Cardiac muscle cell (in vitro differentiated cells and primary cell): ENCODE data around the gene CTIF. TPM values are rescaled to one million over a fixed set of nuclear protein-coding genes. Genes with fewer than 3 reads are reported as not detected.

Experiments used
- DNase-seq, 2 donors: peaks; one replicate each; pipeline versions ENCODE4 v3.0.0 to v3.0.0-alpha.2; 2010 to 2017; ENCODE audit warnings: low read depth in 1 of 2, low spot score in 1 of 2
- H3K27ac ChIP-seq: fragments of 200-600 bp; sonication (generic); 2 replicates; pipeline ENCODE4 v1.5.1; 2016
- H3K27me3 ChIP-seq: fragments of 200-600 bp; sonication (generic); 2 replicates; pipeline ENCODE4 v1.6.0; 2016; ENCODE audit warnings: control low read depth
- H3K36me3 ChIP-seq: fragments of 200-600 bp; sonication (generic); 2 replicates; pipeline ENCODE4 v1.5.1; 2016; ENCODE audit warnings: control low read depth
- H3K4me1 ChIP-seq: fragments of 200-600 bp; sonication (generic); 2 replicates; pipeline ENCODE4 v1.8.1; 2017; ENCODE audit warnings: low read depth, mild to moderate bottlenecking, mixed run types
- H3K4me3 ChIP-seq: fragments of 200-600 bp; sonication (generic); 2 replicates; pipeline ENCODE4 v1.5.1; 2016; ENCODE audit warnings: mild to moderate bottlenecking
- H3K9me3 ChIP-seq: fragments of 200-600 bp; sonication (generic); 2 replicates; pipeline ENCODE4 v1.5.1; 2017; ENCODE audit warnings: low read depth, mild to moderate bottlenecking, control low read depth
- polyA plus RNA-seq: library from polyadenylated mRNA; unstranded; fragments of >200 nt; fragmentation: Nextera tagmentation; extraction: Ambion mirVana; gene quantifications from 2 replicates; pipeline ENCODE4 v1.2.1, GENCODE V29; 2016
- total RNA-seq: library from RNA; depleted of rRNA; stranded (reverse); fragments of >200 nt; gene quantifications from 2 replicates; pipeline ENCODE4 v1.2.3, GENCODE V29; 2016
- TF ChIP-seq, protein P1 (sequence below): IDR thresholded peaks from 2 replicates; pipeline ENCODE4 v1.5.1; 2012; ENCODE audit warnings: low read depth, mild to moderate bottlenecking, low read length

The CTIF gene
- total and polyA plus RNA-seq, 2 experiments from 2014 or later = 16.5 to 22.0 TPM

GRCh38 chr18:48896875-48897511 is 358.2 kb downstream of the CTIF start:
- peaks cover 9% of the 10 kb centered on the region for H3K4me1 ChIP-seq
- TF ChIP-seq, protein P1, sequence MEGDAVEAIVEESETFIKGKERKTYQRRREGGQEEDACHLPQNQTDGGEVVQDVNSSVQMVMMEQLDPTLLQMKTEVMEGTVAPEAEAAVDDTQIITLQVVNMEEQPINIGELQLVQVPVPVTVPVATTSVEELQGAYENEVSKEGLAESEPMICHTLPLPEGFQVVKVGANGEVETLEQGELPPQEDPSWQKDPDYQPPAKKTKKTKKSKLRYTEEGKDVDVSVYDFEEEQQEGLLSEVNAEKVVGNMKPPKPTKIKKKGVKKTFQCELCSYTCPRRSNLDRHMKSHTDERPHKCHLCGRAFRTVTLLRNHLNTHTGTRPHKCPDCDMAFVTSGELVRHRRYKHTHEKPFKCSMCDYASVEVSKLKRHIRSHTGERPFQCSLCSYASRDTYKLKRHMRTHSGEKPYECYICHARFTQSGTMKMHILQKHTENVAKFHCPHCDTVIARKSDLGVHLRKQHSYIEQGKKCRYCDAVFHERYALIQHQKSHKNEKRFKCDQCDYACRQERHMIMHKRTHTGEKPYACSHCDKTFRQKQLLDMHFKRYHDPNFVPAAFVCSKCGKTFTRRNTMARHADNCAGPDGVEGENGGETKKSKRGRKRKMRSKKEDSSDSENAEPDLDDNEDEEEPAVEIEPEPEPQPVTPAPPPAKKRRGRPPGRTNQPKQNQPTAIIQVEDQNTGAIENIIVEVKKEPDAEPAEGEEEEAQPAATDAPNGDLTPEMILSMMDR = peak; percentile 4
- H3K27me3 ChIP-seq = no peaks in the 10 kb centered on the region
- peak overlapping the region; percentile 50 for H3K27ac ChIP-seq
- peak in 1 of 2 donors; percentile 52 for DNase-seq
- no peaks in the 10 kb centered on the region for H3K9me3 ChIP-seq
- H3K36me3 ChIP-seq = no peaks in the 10 kb centered on the region
- no peak overlapping the region for H3K4me3 ChIP-seq

GRCh38 chr18:48897531-48897930 is 358.7 kb downstream of the CTIF start:
- TF ChIP-seq, protein P1 = no peak
- Histone ChIP-seq H3K4me3 (no peak overlapping the region), H3K9me3 (no peaks in the 10 kb centered on the region), H3K27me3 (no peaks in the 10 kb centered on the region), H3K27ac (peak overlapping the region; percentile 50), H3K36me3 (no peaks in the 10 kb centered on the region), H3K4me1 (peaks cover 9% of the 10 kb centered on the region)
- DNase-seq = peak in 1 of 2 donors; percentile 43

DNA sequence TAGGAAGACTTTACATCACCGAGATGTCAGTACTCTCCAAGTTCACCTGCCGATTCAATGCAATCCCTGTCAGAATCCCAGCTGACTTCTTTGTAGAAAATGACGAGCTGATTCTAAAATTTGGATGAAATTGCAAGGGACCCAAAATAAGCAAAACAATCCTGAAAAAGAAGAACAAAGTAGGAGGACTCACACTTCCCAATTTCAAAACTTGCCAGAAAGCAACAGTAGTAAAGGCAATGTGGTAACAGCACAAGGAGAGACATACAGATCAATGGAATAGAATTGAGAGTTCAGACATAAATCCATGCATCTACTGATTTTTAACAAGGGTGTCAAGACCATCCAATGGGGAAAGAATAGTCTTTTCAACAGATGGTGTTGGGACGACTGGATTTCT is 359.7 kb downstream of the CTIF start:
- no peak overlapping the region for H3K4me3 ChIP-seq
- no peaks in the 10 kb centered on the region for H3K9me3 ChIP-seq
- H3K27ac ChIP-seq = no peak overlapping the region
- no peaks in the 10 kb centered on the region for H3K27me3 ChIP-seq
- TF ChIP-seq, protein P1 = no peak
- H3K4me1 ChIP-seq = peaks cover 3% of the 10 kb centered on the region
- no peaks in the 10 kb centered on the region for H3K36me3 ChIP-seq
- no peak for DNase-seq

DNA sequence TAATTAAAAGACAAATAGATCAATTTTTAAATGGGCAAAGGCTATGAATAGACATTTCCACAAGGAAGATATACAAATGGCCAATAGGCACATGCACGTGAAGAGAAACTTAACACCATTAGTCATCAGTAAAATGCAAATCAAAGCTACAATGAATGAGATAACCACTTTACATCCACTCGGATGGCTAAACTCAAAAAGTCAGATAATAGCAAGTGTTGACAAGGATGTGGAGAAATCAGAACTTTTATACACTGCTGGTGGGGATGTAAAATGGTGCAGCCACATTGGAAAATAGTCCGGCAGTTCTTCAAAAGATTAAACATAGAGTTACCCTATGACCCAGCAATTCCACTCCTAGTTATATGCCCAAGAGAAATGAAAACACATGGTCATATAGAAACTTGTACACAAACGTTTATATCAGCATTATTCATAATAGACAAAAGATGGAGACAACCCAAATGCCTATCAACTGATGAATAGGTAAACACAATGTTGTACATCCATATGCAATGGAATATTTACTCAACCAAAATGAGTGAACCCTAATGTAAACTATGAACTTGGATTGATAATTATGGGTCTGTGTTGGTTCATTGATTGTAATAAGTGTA is 360.8 kb downstream of the CTIF start:
- TF ChIP-seq, protein P1 = no peak
- H3K27me3 ChIP-seq = no peaks in the 10 kb centered on the region

DNA sequence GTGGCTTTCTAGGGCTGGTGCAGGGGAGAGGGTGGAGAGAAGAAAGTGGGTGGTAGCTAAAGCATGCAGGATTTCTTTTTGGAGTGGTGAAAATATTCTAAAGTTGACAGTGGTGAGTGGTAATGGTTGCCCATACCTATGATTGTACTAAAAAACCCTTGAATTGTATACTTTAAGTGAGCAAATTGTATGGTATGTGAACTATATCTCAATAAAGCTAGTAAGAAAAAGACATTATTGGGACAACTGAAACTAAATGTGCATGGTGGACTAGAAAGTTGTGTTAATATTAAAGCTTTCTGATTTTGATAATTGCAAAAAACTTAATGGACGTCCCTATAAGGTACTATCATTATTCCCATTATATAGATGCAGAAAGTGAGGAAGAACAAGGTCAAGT is 361.6 kb downstream of the CTIF start:
- H3K27me3 ChIP-seq = no peaks in the 10 kb centered on the region
- no peak for DNase-seq
- no peaks in the 10 kb centered on the region for H3K9me3 ChIP-seq
- H3K27ac ChIP-seq = no peak overlapping the region
- no peaks in the 10 kb centered on the region for H3K4me1 ChIP-seq
- TF ChIP-seq, protein P1 = no peak
- H3K36me3 ChIP-seq = no peaks in the 10 kb centered on the region
- no peak overlapping the region for H3K4me3 ChIP-seq

More for the DNA sequence above, 360.8 kb downstream of the CTIF start:
- no peak overlapping the region for H3K27ac ChIP-seq
- no peak overlapping the region for H3K4me3 ChIP-seq
- no peaks in the 10 kb centered on the region for H3K4me1 ChIP-seq
- no peak for DNase-seq
- H3K36me3 ChIP-seq = no peaks in the 10 kb centered on the region
- no peaks in the 10 kb centered on the region for H3K9me3 ChIP-seq
